NB4 (cell line): ENCODE measurements around the gene MRPL22.

Experiments
- DNase-seq: peaks from one replicate; pipeline ENCODE4 v3.0.0; 2010; ENCODE audit warnings: low read depth
- H3K4me3 ChIP-seq: one replicate; pipeline ENCODE4 v1.5.1; 2011; ENCODE audit warnings: mild to moderate bottlenecking, low read depth, low read length, moderate library complexity
- CTCF ChIP-seq: IDR thresholded peaks from one replicate; pipeline ENCODE4 v1.5.1; 2012; ENCODE audit warnings: low read depth, low read length
- MYC ChIP-seq: IDR thresholded peaks from 2 replicates; pipeline ENCODE4 v1.6.1; 2011; ENCODE audit warnings: low read depth, low read length
- POLR2A ChIP-seq: IDR thresholded peaks from 2 replicates; pipeline ENCODE4 v1.6.1; 2011; ENCODE audit warnings: mild to moderate bottlenecking; ENCODE audit not compliant: insufficient read length; ENCODE audit errors: extremely low read depth
- TF ChIP-seq, protein P1 (sequence below): IDR thresholded peaks from 2 replicates; pipeline ENCODE4 v1.6.1; 2011; ENCODE audit warnings: low read depth, low read length

The MRPL22 gene

DNA sequence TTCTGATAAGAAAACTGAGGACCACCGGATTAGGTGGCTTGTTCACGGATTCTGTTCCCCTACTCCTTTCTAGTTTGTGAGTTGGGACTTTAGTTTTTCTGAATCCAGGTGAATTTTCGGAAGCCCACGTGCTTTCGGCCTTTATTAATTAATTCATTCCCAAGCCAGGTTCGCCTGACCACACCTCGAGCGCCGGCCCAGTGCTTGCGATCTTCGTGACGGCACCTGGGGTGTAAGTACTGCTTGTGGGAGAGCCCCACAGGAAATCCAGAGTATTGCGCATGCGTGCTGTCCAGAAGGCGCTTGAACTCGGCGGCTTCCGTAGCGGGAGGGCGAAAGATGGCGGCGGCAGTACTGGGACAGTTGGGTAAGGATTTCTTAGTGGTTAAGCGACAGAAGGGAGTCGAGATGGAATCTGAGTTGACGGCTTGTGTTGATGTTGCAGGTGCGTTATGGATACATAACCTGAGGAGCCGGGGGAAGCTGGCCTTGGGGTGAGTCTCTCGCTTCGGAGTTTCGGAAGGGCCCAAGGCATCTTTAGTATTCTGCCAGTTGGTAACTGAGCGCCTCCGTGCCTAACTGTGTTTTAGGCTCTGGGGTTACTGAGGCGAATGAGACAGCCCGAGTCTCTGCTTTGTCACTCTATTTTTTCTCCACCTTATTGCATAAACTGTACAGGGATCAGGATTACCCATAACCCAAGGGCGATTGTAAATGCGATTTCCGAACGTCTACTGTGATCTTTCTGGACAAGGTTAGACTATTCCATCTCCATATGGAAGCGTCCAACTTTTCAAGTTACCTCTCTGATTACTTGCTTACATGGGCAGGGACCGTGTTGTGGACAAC is at the start of gene MRPL22:
Gene MRPL22 (plus strand): TSS at position 302 of the 849 bp plus-strand sequence. CDS start 38 bp downstream, at position 340.
- DNase-seq = peak; percentile 95
- TF ChIP-seq CTCF (no peak), POLR2A (peak; percentile 90), MYC (peak; percentile 56; the same call in 1 of the 2 replicates)
- TF ChIP-seq, protein P1, sequence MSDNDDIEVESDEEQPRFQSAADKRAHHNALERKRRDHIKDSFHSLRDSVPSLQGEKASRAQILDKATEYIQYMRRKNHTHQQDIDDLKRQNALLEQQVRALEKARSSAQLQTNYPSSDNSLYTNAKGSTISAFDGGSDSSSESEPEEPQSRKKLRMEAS = peak; percentile 77
- H3K4me3 ChIP-seq = peak within 1 kb of the TSS; percentile 99

GRCh38 chr5:154892369-154892771 is 48.5 kb upstream of the MRPL22 start:
- no peak for DNase-seq
- TF ChIP-seq MYC = no peak
- no peak for TF ChIP-seq POLR2A
- TF ChIP-seq, protein P1 = no peak
- TF ChIP-seq CTCF = no peak
- H3K4me3 ChIP-seq = no peak overlapping the region

DNA sequence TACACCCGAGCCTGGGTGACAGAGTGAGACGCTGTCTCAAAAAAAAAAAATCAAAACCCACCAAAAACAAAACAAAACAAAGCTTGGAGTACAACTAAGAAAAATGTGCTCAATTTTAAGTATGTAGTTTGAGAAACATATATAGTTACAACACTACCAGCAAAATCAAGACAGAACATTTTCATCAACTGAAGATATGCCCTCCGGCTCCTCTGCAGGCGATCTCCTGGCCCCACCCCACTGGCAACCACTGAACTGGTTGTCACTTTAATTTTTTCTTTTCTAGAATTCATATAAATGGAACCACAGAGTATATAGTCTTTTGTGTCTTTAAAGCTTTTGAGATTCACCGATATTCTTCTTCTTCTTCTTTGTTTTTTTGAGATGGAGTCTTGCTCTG is 47.5 kb upstream of the MRPL22 start:
- no peak overlapping the region for H3K4me3 ChIP-seq
- no peak for DNase-seq
- TF ChIP-seq MYC (no peak), CTCF (no peak), POLR2A (no peak)
- TF ChIP-seq, protein P1 = no peak

DNA sequence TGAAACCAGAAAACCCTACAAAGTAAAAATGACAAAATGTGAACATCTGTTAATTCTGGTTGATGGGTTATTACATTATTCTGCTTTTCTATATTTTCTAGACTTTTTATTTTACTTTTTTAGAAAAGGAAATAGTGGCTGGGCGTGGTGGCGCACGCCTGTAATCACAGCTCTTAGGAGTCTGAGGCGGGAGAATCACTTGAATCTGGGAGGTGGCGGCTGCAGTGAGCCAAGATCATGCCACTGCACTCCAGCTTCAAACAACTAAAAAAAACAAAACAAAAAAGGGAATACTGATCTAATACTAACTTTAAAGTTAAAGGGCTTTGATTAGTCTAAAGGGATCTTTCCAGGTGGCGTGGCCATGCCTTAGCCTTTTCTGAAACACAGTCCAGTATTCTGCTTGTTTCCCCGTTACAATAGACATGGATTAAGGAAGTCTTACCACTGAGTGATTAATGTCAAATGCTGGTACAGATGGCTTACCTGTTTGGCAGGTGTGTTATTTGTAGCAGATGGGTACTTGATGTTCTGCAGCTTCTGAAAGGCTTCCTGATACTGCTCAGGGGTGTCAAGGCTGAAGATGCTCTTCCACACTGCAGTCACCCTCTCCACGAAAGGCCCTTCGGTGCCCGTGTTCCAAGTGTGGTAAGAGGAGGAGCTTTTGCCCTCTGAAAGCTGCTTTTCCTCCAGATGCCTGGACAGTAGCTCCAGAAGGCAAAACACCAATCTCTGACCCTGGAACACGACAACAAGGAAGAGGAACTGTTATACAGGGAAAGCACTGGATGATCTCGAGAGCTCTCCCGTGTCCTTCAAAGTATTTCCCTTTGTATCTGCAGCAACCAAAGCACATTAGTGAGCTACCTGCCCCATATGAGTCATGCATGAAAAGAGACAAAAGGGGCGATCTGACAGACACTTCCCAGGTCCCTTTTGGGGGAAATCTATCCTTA is 45.0 kb upstream of the MRPL22 start:
- no peak overlapping the region for H3K4me3 ChIP-seq
- DNase-seq = no peak
- TF ChIP-seq MYC = no peak
- TF ChIP-seq CTCF = no peak
- TF ChIP-seq POLR2A = no peak

- TF ChIP-seq, protein P1 = no peak
- TF ChIP-seq CTCF (no peak), POLR2A (no peak), MYC (no peak)
- DNase-seq = no peak
Observed at GRCh38 chr5:154896562-154897165, 44.2 kb upstream of the MRPL22 start.

More at GRCh38 chr5:154896562-154897165, 44.2 kb upstream of the MRPL22 start:
- no peak overlapping the region for H3K4me3 ChIP-seq
